Prostate gland (tissue), 2 donors: ENCODE results near the gene CAPRIN2. TPM values are rescaled to one million over a fixed set of nuclear protein-coding genes. Genes with fewer than 3 reads are reported as not detected.

ENCODE experiments used
- DNase-seq: peaks from one replicate; pipeline ENCODE4 v3.0.0-alpha.2; 2019; ENCODE audit warnings: low spot score
- H3K27ac ChIP-seq, 2 donors: fragments of 200-600 bp; sonication (generic); 2 replicates each; pipeline ENCODE4 v1.5.1; 2017 to 2019
- H3K27me3 ChIP-seq: fragments of 200-600 bp; sonication (generic); replicated peaks from 2 replicates; pipeline ENCODE4 v1.5.1; 2019; ENCODE audit not compliant: insufficient read depth
- H3K36me3 ChIP-seq, 2 donors: fragments of 200-600 bp; sonication (generic); 1 replicate in 1 of 2; 2 replicates in 1 of 2; pipeline versions ENCODE4 v1.5.1 to v1.8.1; 2017 to 2019
- H3K4me1 ChIP-seq: fragments of 200-600 bp; sonication (generic); replicated peaks from 2 replicates; pipeline ENCODE4 v1.5.1; 2019
- H3K4me3 ChIP-seq, 2 donors: fragments of 200-600 bp; sonication (generic); 2 replicates each; pipeline ENCODE4 v1.5.1; 2017 to 2019
- H3K9me3 ChIP-seq: fragments of 200-600 bp; sonication (generic); 2 replicates; pipeline ENCODE4 v1.5.1; 2017
- CTCF ChIP-seq, 4 experiments: fragments of 200-600 bp in 2 of 4; fragments of 450-650 bp in 2 of 4; sonication (generic) in 2 of 4; IDR thresholded peaks; 1 replicate in 3 of 4; 2 replicates in 1 of 4; pipeline ENCODE4 v1.5.1; 2016 to 2019; ENCODE audit warnings: antibody characterized with exemption in 4 of 4, mild to moderate bottlenecking in 2 of 4, moderate library complexity in 2 of 4
- WGBS: methylation state at CpG from one replicate; pipeline ENCODE4 v1.1.5; 2018; 5-methylcytosine and 5-hydroxymethylcytosine counted together
- intact Hi-C: fragments of 100-400 bp; cut with DNase I; formaldehyde crosslinking; loops from one replicate; pipeline ENCODE4 v1.14.2; 2022
- total RNA-seq, 2 donors: library from RNA; depleted of rRNA; stranded (reverse); fragments of >200 nt; gene quantifications; one replicate each; pipeline ENCODE4 v1.1.0, GENCODE V29; 2016

CAPRIN2 gene
- total RNA-seq, 2 donors from 2014 or later, result 20.4 to 40.0 TPM

GRCh38 chr12:30661210-30661609, 93.5 kb downstream of the CAPRIN2 start:
- Histone ChIP-seq H3K9me3 (no peaks in the 10 kb centered on the region), H3K4me3 (no peak overlapping the region), H3K27ac (no peak overlapping the region), H3K4me1 (no peaks in the 10 kb centered on the region), H3K27me3 (no peaks in the 10 kb centered on the region), H3K36me3 (no peaks in the 10 kb centered on the region)
- 81% methylated on average over 4 of the region's 4 CpGs for WGBS
- no peak for DNase-seq
- TF ChIP-seq CTCF (IDR thresholded peaks at IDR 0.05), result no peak
- intact Hi-C loops, result no loop called here

Other genes starting within 250 kb of the CAPRIN2 start
- 10 to 100 TPM; 31.9 to 40.3 TPM for gene IPO8, start 59.1 kb downstream of the CAPRIN2 start, total RNA-seq
- gene TSPAN11, start 171.8 kb upstream of the CAPRIN2 start, total RNA-seq, result 1 to 10 TPM; 1.0 to 4.1 TPM